Keratinocyte (primary cell): Measurements from ENCODE around the gene UBE2C. TPM values are rescaled to one million over a fixed set of nuclear protein-coding genes. Genes with fewer than 3 reads are reported as not detected.

Source experiments
- DNase-seq: peaks from one replicate; pipeline ENCODE4 v3.0.0-alpha.2; 2011; ENCODE audit warnings: low read depth, missing footprints, low spot score
- FAIRE-seq: peaks from 2 replicates; lab custom pipeline; 2011; peaks lifted over from hg19 to GRCh38; lab: Jason Lieb, UNC
- H2AFZ ChIP-seq: 2 replicates; pipeline ENCODE4 v1.6.0; 2012; ENCODE audit warnings: low read length, control low read depth, inconsistent platforms; ENCODE audit not compliant: control insufficient read depth
- H3K27ac ChIP-seq: 2 replicates; pipeline ENCODE4 v1.5.1; 2011; ENCODE audit warnings: low read length; ENCODE audit not compliant: control insufficient read depth, insufficient read depth
- H3K27me3 ChIP-seq: 3 replicates; pipeline ENCODE4 v1.6.0; 2011; ENCODE audit warnings: low read length; ENCODE audit not compliant: control insufficient read depth, insufficient read depth; ENCODE audit errors: extremely low read depth
- H3K36me3 ChIP-seq, 2 experiments: 2 replicates in 1 of 2; 3 replicates in 1 of 2; pipeline ENCODE4 v1.5.1; 2011; ENCODE audit warnings: low read length in 2 of 2, mild to moderate bottlenecking in 1 of 2; ENCODE audit not compliant: control insufficient read depth in 2 of 2, insufficient read depth in 2 of 2; ENCODE audit errors: extremely low read depth in 1 of 2
- H3K4me1 ChIP-seq: 3 replicates; pipeline ENCODE4 v1.5.1; 2011; ENCODE audit warnings: low read length; ENCODE audit not compliant: control insufficient read depth, insufficient read depth; ENCODE audit errors: extremely low read depth
- H3K4me2 ChIP-seq: 3 replicates; pipeline ENCODE4 v1.6.0; 2011; ENCODE audit warnings: low read depth, low read length; ENCODE audit not compliant: control insufficient read depth, insufficient read depth; ENCODE audit errors: extremely low read depth
- H3K4me3 ChIP-seq, 3 experiments: fragments of 200-600 bp in 1 of 3; sonication (generic) in 1 of 3; 2 replicates in 2 of 3; 3 replicates in 1 of 3; pipeline ENCODE4 v1.5.1; 2011 to 2016; ENCODE audit warnings: low read length in 3 of 3, mild to moderate bottlenecking in 3 of 3, control low read depth in 2 of 3, inconsistent platforms in 1 of 3, low read depth in 1 of 3, mixed read lengths in 1 of 3, mixed run types in 1 of 3, moderate library complexity in 1 of 3; ENCODE audit not compliant: control insufficient read depth in 2 of 3, insufficient read depth in 2 of 3; ENCODE audit errors: extremely low read depth in 1 of 3
- H3K79me2 ChIP-seq: 2 replicates; pipeline ENCODE4 v1.6.0; 2012; ENCODE audit warnings: low read length; ENCODE audit not compliant: control insufficient read depth, insufficient read depth
- H3K9ac ChIP-seq: 3 replicates; pipeline ENCODE4 v1.6.0; 2011; ENCODE audit warnings: low read length; ENCODE audit not compliant: control insufficient read depth, insufficient read depth; ENCODE audit errors: extremely low read depth
- H3K9me1 ChIP-seq: 3 replicates; pipeline ENCODE4 v1.6.0; 2011; ENCODE audit warnings: low read length; ENCODE audit not compliant: control insufficient read depth, insufficient read depth; ENCODE audit errors: extremely low read depth
- H3K9me3 ChIP-seq: 2 replicates; pipeline ENCODE4 v1.5.1; 2012; ENCODE audit warnings: low read depth, low read length; ENCODE audit not compliant: control insufficient read depth
- H4K20me1 ChIP-seq: 3 replicates; pipeline ENCODE4 v1.6.0; 2011; ENCODE audit warnings: low read length; ENCODE audit not compliant: control insufficient read depth, insufficient read depth; ENCODE audit errors: extremely low read depth
- CTCF ChIP-seq, 3 experiments: IDR thresholded peaks in 1 of 3; conservative IDR thresholded peaks in 1 of 3; optimal IDR thresholded peaks in 1 of 3; 2 replicates in 2 of 3; 3 replicates in 1 of 3; pipeline versions ENCODE3 to v1.5.1; 2011; ENCODE audit warnings: low read length in 3 of 3, mild to moderate bottlenecking in 3 of 3, moderate library complexity in 2 of 3, control low read depth in 1 of 3, inconsistent platforms in 1 of 3; ENCODE audit not compliant: insufficient read depth in 2 of 3; ENCODE audit errors: extremely low read depth in 1 of 3
- EZH2 ChIP-seq: IDR thresholded peaks from one replicate; pipeline ENCODE4 v1.6.1; 2012; ENCODE audit warnings: inconsistent platforms, mild to moderate bottlenecking, low read length, moderate library complexity
- dilution Hi-C: fragments of 300-500 bp; cut with MboI; formaldehyde crosslinking; loops from one replicate; pipeline ENCODE4 v1.7.0; 2020; ENCODE audit warnings: low sequenced_read_pairs; ENCODE audit not compliant: extremely low pct_ligation_motif_present
- polyA plus RNA-seq, 5 experiments: library from polyadenylated mRNA; depleted of rRNA in 3 of 5; stranded (reverse) in 3 of 5; stranded (forward) in 1 of 5; unstranded in 1 of 5; fragments of >200 nt; gene quantifications; 1 replicate in 1 of 5; 2 replicates in 3 of 5; 3 replicates in 1 of 5; pipeline versions ENCODE4 v1.2.1 to v1.2.3, GENCODE V29; 2011 to 2012; ENCODE audit warnings: missing spikeins in 2 of 5, low read depth in 1 of 5, low replicate concordance in 1 of 5

The UBE2C gene
- polyA plus RNA-seq, 1 donor (not counting 4 experiments of a cell fraction or from before 2014, with no cell fraction given): 46.6 TPM

- no peak overlapping the region for H2AFZ ChIP-seq
- no peaks in the 10 kb centered on the region for H3K9me3 ChIP-seq
- H3K27ac ChIP-seq: no peak overlapping the region
- H3K4me2 ChIP-seq: no peak overlapping the region
- DNase-seq: no peak
- no peak overlapping the region for H3K4me3 ChIP-seq
- H3K79me2 ChIP-seq: peaks cover 6% of the 10 kb centered on the region
- H4K20me1 ChIP-seq: no peaks in the 10 kb centered on the region
- peaks cover 4 to 5% of the 10 kb centered on the region in 2 experiments for H3K36me3 ChIP-seq
- TF ChIP-seq EZH2 (no peak), CTCF (optimal IDR thresholded peaks at IDR 0.05 in 1 of 3, IDR thresholded peaks at IDR 0.05 in 1 of 3, conservative IDR thresholded peaks at IDR 0.05 in 1 of 3; ENCODE audit: extremely low read depth in 1 of 3, insufficient read depth in 2 of 3, low read length in 3 of 3) (no peak)
- H3K4me1 ChIP-seq: peaks cover under 1% of the 10 kb centered on the region
- no peaks in the 10 kb centered on the region for H3K27me3 ChIP-seq
- dilution Hi-C loops: no loop called here
- H3K9me1 ChIP-seq: no peaks in the 10 kb centered on the region
- H3K9ac ChIP-seq: no peak overlapping the region
- no peak for FAIRE-seq
These were observed 38.5 kb downstream of the UBE2C start for GRCh38 chr20:45850926-45851325.

- DNase-seq (no peak), FAIRE-seq (no peak)
- Histone ChIP-seq H3K9me3 (no peaks in the 10 kb centered on the region), H3K9ac (no peak overlapping the region), H3K27ac (no peak overlapping the region), H3K4me2 (no peak overlapping the region), H3K4me1 (peaks cover 6% of the 10 kb centered on the region), H3K27me3 (no peaks in the 10 kb centered on the region), H3K9me1 (no peaks in the 10 kb centered on the region), H3K79me2 (peaks cover 12% of the 10 kb centered on the region), H4K20me1 (no peaks in the 10 kb centered on the region), H3K36me3 (peaks cover 2 to 4% of the 10 kb centered on the region in 2 experiments), H3K4me3 (no peak overlapping the region), H2AFZ (no peak overlapping the region)
- dilution Hi-C loops: no loop called here
- no peak for TF ChIP-seq EZH2
- no peak for TF ChIP-seq CTCF (optimal IDR thresholded peaks at IDR 0.05 in 1 of 3, IDR thresholded peaks at IDR 0.05 in 1 of 3, conservative IDR thresholded peaks at IDR 0.05 in 1 of 3; ENCODE audit: extremely low read depth in 1 of 3, insufficient read depth in 2 of 3, low read length in 3 of 3)
These were observed 39.1 kb downstream of the UBE2C start for GRCh38 chr20:45851501-45851900.
